CMK (cell line): ENCODE measurements around the gene FGFR3.

Experiments used
- DNase-seq: peaks from one replicate; pipeline ENCODE4 v3.0.0-alpha.2; 2010; ENCODE audit warnings: low read depth

The FGFR3 gene

DNA sequence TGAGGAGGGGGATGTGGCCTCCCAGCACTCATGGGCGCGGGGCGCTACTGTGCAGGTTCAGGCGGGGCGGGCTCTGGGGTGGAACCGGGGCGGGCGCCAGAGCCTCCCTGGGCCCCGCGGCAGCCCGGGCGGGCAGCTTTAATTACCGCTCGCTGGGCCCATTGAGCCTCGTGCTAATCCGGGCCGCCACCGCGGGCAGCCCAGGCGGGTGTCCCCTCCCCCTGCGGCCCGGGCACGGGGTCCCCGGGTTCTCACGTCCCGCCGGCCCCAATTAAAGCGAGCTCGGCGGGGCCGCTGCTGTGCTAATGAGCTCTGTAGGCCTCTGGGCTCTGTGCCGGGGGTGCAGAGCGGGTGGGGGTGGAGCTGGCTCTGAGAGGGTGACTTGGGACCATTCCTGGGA is 22.8 kb upstream of the FGFR3 start:
- DNase-seq, result no peak

DNA sequence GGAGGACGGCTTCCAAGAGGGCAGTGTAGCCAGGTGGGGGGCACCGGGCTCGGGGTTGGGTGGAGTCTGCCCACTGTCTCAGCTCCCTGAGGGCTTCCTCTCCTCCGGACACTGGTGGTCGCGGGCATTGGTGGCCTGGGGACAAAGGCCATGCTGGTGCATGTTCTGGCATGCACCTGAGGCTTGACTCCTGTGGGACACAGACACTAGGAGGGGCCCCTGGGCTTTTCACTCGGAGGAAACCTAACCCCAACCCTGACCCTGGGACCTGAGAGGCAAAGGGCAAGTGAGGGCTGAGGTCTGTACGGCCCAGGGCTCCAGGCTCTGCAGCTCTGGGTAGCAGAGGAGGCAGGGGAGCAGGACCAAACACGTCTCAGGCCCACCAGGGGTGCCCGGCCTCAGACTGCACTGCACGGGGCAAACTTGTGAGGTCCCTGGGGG is 22.3 kb upstream of the FGFR3 start:
- no peak for DNase-seq

DNA sequence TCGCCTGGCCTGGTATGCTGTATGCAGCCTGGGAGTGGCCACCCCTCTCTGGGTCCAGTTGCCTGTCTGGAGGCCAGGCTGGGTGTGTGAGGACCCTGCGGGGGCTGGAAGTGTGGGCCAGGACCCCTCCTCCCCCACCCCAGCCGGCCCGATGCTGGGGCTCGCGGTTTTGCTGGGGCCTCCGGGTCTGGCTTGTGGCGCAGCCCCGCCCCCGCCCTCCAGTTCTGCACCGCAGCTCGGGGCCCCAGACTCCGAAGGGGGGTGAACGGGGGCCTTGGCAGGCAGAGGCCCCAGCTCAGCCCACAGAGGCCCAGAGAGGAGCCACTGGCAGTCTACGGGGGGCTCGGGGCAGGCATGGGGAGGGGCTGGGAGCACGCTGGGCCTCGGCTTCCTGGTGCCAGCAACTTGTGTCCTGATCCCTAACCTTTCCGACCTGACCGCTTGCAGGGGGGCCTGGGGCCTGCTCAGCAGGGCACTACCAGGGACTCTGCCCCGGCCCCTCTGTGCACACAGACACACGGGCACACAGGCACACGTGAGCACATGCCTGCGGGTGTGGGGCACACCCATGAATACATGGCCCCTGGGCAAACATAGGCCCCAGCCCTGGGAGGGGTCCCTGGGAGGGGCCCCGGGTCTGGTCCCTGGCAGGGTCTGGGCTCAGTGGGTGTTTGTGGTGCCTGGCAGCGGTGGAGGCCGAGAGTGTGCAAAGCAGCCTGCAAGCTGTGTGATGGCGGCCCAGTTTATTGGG is 21.4 kb upstream of the FGFR3 start:
- no peak for DNase-seq

DNA sequence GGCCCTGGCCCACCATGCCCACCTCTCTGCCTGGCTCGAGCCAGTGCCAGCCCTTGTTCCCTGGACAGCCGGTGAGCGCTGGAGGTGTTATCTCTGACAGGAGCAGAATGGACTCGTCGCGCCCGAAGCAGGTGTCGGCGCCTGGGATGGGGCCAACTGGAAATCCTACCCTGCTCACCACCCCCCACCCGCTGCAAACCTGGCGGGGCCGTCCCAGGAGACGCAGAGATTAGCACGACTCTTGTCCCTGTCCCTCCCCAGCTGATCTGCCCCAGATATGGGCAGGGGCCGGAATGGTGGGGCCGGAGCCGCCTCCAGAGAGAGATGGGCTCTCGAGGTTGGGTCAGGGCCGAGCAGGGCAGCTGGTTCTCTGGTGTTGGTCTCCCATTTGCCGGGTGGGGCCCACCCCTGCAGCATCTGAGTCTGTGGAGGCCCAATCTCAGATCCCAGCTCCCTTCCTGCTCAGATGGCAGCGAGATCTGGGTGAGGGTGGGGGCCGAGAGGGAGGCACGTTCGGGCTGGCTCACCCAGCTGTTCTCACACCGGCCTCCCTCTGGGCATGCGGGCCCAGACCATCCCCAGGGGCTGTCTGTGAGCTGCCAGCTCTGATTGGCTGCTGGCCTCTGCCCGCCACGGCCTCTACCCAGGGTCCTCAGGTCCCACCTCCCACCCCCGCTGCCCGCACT is 20.1 kb upstream of the FGFR3 start:
- no peak for DNase-seq

DNA sequence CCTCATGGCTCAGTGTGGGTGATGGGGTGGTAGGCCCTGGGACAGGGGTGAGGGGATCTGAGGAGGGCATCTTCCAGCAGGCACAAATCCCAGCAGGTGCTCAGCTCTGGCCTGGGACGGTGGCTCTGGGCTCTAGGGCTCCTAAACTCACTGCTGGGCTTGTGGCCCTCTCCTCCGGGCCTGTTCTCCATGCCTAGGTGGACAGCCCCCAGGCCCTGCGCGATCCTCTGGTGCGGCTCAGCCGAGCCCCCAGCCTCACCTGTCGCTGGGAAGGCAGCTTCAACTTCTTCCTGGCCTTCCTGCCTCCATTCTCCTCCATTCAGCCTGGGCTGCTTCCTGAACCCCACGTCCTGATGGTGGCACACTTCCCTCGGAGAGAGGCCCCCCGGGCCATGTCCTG is 19.3 kb upstream of the FGFR3 start:
- no peak for DNase-seq

DNA sequence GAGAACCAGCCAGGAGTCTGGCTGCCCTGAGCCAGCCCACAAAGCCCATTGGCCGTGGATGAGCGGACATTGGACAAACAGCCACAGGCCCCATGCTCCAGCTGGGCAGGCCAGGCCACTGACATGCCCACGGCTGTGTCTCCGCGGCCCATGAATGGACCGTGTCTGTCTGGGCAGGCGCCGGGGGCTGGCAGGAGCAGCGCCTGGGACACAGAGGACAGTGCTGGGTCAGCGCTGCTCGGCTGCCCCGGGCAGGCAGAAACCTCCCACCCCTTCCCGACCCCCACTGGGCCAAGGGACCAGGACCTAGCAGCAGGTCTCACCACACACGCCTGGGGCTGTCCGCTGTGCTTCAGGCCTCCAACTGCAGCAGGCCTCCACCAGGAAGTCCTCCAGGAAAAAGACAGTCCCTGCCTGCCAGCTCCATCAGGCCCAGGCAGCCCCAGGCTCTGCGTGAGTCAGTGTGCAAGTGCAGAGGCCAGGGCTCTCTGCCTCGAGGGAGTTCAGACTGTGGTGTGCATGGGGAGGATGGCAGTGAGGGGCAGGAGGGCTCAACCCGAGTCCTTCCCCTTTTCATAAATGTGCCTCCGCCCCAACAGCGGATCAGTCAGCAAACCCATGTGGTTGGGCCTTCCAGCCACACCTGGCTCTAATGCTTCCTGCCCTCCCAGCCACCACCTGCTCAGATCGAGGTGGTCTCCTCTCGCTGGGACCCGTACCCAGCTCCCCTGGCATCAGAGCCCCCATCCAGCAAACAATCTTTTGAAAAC is 17.2 kb upstream of the FGFR3 start:
- no peak for DNase-seq

DNA sequence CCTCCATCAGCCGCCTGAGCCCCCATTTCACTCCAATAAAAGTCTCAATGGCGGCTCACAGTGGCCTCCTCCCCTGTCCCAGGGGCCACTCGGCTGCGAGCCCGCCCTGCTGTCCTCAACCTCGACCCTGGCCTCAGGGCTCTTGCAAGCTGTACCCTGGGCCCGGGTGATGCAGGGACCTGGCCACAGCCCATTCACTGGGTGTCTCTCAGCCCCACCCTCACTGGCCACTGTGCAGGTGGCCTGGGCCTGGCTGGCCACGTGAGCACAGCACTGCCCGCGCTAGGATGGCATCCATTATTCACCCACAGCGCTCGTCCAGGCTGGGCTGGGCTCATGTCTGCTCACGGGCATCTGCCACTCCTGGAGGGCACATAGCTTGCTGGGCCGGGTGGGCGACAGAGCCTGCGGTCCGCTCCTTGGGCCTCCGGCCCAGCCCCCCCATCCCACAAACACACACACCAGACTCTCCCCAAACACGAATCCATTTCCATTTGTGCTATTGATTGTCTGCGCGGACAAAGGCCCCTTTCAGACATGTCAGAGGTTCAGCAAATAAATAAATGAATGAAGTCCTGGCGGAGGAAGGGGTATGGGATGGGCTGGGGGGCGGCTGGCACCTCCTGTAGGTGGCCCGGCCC is 16.5 kb upstream of the FGFR3 start:
- no peak for DNase-seq

DNA sequence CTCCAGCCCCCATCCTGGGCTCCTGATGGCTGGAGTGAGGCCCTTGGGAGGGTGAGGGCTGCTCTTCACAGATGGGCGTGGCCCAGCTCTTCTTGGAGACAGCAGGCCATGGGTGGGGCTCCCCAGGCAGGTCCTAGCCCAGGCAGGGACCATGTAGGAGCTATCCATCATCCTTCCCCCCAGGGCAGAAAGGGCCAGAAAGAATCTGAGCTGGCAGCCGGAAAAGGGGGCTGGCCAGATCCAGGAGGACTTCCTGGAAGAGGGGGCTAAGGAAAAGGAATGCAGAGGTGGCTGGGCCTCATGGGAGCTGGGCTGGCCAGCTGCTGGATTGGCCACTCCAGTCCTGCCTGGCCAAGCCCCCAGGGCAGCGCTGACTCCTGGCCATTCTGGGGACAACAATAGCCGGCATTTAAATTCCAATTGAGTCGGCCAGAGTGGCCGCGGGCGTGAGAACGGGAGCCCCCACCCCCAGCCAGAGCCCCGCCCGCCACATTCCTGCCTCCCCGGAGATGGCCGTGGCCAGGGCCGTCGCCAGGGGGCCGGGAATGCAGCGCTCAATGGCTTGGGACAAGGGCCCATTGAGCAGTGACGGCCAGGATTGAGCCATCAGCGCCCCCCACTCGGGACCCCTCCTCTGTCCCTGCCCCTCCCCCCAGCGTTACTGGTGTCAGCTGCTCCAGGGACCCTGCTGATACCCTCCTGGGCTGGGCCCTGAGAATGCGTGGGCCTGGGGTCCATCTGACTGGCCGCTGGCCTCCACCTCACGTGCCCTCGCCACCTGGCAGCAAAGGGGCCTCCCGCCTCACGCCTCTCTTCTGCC is 15.1 kb upstream of the FGFR3 start:
- no peak for DNase-seq

DNA sequence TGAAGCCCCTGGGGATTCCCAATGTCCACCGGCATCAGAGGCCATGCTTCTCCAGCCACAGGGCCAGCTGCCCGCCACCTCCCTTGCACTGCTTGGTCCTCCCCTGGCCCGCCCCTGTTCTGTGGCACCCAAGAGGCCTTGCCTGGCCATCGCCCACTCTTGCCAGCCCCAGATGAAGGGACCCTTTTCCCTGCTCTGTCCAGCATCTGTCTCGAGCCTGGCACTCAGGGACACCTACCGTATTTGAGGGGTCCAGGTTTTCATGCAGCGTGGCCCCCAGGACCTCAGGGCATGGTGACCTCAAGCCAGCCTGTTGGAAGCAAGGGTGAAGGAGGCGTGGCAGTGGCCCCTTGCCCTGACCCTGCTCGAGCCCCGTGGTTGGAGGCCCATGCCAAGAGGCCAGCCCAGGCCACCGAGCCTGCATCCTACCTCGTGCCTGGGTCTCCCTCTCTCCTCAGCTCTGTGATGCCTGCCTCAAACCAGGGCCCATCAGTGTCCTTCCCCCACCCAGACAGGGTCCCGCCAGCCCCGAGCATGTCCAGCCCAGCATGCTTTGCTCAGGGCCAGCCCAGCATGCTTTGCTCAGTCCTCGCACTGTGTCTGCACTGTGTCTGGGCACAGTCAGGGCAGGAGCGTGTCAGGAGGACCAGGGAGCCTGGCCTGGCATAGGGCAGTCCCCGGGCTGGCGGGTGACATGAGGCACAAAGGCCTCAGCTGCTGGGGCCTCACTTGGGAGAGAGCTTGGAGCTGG is 14.3 kb upstream of the FGFR3 start:
- DNase-seq, result no peak

DNA sequence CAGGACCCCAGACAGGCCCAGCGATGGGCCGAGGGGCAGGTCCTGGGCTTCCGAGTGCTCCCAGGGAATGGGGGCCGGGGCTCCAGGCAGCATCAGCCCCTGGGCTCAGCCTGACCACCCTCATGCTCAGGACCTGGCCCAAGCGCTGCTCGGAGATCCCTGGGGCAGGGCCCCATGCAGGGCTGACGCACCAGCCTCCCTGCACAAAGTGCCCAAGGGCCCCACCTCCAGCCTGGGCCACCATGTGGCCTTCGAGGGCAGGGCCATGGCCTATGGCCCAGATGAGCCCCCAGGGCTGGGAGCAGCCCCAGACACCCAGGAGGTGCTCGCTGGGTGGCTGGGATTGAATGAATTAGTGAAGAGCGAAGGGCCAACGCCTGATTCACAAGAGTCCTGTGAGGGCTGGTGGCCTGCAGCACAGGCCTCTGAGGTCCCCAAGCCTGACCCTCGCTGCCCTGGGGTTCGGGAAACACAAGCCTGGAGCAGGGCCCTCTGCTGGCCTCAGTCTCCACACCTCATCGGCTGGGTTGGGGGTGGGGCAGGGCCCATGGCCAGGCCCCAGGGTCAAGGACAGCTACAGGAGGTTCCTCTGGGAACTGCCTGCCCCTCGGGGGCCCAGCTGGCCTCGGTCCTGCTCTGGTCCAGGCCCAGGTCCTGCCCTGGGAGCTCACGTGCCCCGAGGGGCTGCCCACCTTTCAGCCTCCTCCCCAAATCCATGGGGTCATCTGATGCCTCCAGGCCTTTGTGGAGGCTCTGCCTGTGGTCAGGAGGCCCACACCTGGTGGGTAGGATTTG is 13.3 kb upstream of the FGFR3 start:
- no peak for DNase-seq

DNA sequence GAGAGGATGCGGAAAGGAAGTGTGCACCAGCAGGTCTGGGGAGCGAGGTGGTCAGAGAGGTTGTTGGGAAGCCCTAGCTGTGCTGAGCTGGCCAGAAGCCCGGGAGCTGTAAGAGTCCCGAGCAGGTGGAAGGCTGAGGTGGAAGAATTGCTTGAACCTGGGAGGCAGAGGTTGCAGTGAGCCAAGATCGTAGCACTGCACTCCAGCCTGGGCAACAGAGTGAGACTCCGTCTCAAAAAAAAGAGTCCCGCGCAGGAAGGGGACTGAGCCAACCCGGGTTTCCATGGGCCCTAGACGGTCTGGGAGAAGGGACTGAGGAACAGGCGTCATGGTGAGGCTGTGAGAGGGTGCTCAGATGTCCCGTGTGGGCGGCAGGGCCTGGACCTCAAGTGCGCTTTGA is 12.7 kb upstream of the FGFR3 start:
- no peak for DNase-seq

DNA sequence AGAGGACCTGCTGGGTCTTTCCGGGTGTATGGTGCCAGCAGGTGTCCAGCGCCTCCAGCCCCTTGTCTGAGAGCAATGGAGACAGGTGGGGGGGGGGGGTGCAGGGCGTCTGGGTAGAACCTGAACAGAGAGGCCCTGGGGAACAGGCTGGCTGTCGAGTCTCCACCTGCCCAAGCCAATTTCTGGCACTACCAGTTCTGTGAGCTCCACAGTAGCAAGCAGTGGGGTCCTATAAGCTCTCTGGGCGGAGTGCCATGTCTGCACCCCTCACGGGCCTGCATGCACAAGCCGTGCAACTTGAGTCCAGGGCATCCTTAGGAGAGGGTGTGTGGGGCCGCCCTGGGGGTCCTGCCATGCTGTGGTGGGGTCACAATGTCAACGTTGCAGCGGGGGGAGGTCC is 10.1 kb upstream of the FGFR3 start:
- no peak for DNase-seq

DNA sequence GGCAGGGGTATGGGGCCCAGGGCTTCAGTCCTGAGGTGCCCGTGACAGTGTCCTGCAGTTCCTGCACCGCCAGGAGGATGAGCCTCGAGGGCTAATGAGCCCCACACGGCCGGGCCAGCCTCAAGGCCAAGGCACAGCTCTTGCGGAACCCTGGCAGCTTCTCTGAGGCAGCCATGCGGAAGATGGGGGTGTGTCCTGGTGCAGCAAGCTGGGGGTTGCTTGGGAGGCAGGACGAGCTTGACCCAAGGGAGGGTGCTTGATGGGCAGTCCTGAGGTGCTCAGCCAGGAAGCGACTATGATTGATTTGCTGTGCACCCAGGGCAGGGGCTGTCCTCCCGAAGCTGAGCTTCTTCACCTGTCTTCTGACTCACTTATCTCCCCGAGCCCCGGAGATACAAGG is 9.1 kb upstream of the FGFR3 start:
- no peak for DNase-seq

DNA sequence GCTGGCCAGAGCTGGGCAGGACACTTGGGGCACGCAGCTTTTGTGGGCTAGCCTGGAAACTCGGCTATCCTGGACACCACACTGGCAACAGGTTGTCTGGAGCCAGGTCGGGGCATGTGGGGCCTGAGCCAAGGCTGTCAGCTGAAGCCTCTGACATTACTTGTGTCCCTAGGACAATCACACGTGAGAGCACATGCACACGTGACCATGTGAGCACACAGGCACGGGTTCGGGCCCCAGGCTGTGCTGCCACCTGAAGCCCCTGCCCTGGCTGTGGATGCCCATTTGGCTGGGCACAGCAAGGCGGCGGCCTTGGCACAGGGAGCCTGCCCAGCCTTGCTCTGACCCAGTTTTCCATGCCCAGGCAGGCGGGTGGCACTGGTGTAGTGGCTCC is 8.7 kb upstream of the FGFR3 start:
- no peak for DNase-seq

DNA sequence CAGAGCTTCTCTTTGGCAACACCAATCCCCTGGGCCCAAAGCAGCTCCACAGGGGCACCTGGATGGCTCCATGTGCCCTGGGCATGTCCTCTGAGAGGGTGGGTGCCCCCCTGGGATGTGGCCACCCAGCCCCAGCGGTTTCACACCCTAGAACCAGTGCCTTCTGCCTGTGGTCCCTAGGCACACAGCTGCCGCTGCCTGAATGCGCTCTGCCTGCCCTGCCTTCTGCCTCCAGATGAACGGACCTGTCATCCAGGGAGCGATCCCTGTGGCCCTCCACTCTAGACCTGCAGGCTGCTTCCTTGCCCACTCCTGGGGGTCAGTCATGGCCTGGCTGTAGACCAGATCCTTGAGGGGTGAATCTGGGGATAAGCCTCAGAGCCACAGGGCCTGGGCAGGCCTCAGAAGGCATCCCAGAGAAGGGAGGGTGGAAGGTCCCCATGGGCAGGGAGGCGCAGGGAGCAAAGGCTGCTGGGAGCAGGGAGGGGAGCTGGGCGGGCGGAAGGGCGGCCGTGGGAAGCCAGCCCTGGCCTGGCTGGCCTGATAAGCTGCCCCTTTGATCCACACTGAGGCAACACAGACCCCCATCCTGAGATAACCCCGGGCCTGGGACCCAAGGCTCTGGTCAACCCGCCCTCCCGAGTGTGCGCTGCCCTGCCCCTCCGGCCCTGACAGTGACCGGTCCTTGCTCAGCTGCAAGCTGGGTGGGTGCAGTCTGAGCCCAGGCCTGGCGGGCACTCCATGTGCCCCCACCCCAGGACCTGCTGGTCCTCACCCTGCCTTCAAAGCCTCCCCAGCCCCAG is 8.1 kb upstream of the FGFR3 start:
- DNase-seq, result peak; percentile 82

DNA sequence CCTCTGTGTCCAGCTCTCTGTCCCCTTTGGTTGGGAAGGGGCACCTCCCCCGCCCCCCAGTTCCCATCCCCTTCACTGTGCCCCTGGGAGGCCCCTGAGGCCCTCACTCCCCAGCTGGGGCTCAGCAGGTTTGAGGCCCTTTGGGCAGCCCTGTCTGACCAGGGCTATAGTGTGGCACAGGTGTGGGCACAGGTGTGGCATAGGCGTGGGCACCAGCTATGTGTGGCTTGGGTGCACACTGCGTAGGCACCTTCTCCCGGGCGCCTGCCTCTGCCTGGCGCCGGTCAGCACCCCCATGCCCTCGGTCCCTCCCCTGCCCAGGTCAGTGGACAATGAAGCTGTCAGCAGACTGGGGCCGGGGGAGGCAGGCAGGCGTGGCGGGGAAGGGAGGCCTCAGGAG is 7.5 kb upstream of the FGFR3 start:
- DNase-seq, result no peak

DNA sequence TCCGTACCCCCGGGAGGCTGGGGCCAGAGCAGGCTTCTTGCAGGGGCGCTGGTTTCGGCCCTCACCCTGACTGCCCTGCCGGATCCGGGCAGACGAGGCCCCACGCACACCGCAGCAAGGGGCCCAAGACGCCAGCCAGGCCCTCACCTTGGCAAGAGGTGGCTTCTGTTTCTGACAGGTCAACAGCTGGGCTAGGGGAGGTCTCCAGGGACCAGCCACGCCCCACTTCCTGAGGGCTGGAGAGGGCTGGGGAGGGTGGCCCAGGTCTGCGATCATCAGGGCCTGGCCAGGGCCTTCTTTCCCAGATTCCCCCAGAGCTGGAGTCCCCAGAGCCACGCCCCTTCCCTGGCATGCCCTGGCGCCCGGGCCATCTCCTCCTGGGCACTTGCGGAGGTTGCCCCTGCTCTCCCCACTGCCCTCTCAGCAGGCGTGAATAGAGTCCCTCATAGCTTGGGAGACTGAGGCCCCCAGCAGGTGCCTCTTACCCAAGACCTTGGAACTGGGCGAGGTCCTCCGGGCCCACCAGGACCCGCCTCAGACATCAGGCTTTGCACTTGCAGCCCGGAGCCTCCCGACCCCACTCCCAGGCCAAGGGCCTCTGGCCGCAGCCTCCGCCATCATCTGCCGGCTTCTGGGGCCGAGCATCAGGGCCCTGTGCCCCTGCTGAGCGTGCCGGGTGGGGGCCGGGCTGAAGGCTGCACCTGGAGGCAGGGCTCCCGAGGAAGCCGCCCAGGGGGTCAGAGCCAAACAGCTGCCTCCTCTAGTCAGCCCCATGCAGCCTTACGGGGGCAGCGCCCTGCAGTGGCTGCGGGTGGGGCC is 6.3 kb upstream of the FGFR3 start:
- no peak for DNase-seq

DNA sequence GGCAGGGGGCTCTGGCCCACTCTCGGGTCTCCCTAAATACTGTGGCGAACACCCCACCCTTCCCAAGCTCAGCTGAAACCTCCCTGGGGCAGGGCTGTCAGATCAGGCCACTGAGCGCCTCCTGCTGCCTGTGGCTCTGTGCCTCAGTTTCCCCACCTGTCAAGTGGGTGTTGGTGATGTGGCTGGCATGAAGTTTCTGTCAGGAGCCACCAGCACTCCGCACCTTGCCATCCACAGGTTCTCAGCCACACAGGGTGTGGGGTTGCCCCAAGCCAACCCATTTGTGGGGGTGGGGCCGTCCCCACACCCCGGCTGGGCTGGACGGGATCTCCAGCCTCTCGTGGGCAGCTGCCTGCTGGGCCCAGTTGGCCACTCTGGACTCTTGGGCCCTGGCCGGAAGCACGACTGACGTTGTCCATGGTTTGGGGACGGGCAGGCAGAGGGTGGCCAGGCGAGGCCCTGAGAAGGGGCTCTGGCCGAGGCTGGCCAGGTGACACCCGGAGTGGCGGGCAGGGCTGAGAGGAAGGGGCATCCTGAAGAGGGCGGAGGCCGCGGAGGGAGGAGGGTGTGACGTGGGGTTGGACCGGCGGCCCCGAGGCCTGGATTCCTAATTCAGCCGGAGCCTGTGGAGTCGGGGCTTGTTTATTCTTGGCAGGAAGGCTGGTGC is 5.5 kb upstream of the FGFR3 start:
- no peak for DNase-seq
